HG03066 (cell line): ENCODE data around the gene HDAC8.

Experiments used
- ATAC-seq: cut with Tn5 transposase; IDR thresholded peaks from one replicate; pipeline ENCODE4 v1.9.1; 2021; ENCODE audit warnings: low read depth; ENCODE audit not compliant: unreplicated experiment

HDAC8 gene

GRCh38 chrX:72387247-72387646 lies 185.4 kb downstream of the HDAC8 start:
- no peak for ATAC-seq

DNA sequence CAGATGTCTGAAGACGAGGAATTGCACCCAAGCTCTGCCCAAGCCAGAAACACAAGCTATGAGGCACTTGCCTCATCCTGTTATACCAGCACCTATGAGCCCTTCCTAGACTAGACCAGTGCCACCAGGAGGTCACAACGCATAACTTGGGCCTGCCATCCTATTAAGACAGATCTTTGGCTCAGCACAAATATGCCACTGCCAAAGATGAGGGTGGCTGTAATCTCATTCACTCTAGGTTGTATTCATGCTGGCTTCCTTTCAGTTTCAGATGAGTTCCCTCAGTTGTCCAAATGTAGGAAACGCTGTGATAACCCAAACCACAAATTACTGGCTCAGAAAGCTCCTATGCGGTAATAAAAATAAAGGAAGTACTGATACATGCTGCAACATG lies 190.4 kb downstream of the HDAC8 start:
- ATAC-seq = no peak

DNA sequence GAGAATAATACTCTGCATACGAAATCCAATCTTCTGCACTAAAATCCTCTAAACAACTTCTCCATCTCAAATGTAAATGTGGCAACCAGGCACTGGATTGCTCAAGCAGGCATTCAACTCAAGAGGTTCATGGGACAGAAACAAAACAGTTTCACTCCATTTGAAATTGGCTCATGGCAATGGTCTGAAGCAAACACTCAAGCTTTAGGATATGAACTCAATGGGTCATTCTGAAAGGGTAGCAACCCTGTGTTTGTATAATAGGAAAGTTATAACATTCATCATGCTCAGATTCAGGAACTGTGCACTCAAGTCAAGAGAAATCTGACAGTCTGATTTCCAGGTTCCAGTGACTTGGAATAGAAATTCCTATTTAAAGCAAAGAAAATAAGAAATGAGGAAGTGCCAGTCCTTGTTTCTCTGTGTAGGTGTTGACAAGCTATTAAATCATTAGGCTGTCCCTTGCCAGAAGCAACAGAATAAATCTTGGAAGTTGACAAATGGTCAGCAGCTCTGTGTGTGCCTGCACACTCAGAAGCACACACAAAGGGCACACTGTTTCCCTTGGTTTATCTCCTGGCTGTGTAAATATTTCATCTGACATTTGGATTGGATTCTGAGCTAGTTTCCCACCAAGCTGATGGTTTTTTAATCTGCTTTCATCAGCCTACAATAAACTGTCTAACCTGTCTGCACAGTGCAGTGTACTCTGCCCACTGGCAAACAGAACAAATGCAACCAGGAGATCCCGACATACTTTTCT lies 191.0 kb downstream of the HDAC8 start:
- ATAC-seq = no peak

- ATAC-seq = no peak
Observed at GRCh38 chrX:72376124-72376523, 196.5 kb downstream of the HDAC8 start.

DNA sequence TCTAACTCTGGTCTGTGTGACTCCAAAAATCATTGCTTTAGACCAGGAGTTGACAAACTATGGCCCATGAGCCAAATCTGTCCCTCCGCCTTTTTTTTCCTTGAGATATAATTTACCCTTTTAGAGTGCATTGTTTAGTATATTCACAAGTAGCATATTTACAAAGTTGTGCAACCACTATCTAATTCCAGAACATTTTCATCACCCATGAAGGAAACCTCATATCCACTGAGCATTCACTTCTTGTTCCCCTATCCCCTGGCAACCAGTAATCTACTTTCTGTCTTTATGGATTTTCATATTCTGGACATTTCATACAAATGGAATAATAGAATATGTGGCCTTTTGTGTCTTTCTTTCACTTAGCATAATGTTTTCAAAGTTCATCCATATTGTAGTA lies 199.5 kb downstream of the HDAC8 start:
- no peak for ATAC-seq

- no peak for ATAC-seq
Observed at GRCh38 chrX:72372735-72373134, 199.9 kb downstream of the HDAC8 start.

DNA sequence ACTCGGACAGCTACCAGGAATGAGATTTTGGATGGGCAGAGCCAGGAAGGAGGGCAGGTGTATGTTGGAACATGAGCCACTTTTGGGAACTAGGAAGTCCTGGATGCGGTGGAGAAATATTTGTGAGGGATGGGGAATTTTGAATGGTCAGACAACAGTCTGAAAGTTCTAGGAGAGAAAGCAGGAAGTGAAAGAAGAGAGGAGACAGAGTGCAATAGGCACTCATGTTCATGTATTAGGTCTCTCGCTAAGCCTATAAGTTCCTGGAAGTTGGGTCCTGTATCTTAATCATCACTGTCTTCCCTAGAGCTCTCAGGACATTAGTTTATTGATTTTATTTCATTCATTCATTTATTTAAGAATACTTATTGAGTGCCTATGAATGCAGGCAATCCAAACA lies 201.2 kb downstream of the HDAC8 start:
- no peak for ATAC-seq

DNA sequence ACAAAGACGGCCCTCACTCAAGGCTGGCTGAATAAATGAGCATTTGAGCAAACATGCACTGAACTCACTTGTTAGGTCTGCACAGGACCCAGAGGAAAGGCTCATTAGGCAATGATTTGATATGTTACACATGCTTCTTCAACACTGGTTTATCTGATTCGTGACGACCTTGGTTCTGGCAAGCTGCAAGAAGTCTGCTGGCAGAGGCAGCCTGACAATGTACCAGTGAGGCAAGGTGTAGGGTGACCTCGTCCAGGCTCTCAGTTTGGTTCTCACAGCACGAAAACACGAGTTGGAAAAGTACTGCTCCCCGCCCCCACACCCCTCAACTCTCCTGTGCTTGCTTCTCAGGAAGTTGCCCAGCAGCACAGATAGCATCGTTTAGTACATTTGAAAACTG lies 203.8 kb downstream of the HDAC8 start:
- no peak for ATAC-seq

DNA sequence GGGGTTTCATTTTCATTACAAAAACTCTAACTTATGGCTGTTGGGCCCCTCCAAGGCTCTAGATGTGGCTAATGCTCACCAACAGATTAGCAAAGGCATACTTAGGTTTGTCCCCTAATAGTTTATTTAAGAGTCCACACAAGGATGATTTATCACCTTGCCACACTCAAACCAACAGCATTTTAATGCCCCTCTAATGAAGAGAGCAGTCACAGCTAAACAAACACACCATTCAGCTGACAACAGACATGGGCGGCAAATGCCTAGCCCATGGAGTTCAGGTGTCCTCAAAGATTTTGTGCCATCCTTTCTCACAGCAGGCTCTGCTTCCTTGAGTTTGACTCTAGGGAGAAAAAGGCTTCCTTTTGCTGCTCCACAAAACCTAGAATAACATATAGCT lies 205.1 kb downstream of the HDAC8 start:
- ATAC-seq = no peak

DNA sequence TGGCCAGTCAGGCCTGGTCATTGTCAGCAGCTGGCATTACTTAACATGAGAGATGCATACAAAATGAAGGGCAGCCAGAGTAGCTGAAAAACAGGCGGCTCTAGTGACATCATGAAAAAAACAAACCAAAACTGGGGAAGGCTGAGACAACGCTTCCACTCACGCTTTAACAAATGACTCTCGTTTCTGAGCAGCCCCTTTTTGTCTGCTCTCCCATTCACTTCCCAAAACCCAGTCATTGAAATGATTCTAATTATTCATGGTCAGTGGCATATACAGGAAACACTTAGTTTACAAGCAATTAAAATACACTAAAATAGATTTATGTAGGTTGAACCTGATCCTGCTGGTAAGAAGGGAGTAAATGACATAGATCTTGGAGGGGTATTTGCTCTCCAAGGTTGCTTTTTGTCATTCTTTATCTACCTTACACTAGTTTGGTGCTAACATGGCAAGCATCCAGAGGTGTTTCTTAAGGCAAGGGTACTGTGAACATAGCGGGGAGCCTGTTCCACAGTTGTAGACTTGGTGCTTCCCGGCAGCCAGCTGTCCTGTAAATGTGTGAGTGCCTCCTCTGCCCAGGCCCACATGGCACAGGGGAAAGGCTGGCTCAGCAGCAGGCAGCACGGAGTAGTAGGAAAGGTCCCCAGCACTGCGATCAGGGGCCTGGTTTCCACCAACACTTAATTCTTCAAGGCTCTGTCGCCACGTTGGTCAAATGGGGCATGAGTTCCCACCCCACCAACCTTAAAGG lies 205.8 kb downstream of the HDAC8 start:
- ATAC-seq = no peak

GRCh38 chrX:72366178-72366577 lies 206.5 kb downstream of the HDAC8 start:
- ATAC-seq = no peak

DNA sequence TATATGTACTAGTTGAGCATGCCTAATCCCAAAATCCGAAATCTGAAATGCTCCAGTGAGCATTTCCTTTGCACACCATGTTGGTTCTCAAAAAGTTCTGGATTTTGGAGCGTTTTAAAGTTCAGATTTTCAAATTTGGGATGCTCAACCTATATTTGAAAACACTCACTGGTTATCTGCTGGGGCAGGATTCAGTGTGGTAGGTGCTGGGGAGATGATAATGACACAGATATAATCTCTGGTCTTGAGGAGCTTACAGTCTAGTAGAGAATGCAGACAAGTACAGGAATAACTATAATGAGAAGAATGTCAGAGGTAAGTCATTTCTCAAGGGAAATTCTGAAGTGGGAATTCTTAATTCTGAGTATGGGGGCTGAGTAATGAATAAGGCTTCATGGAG lies 207.5 kb downstream of the HDAC8 start:
- no peak for ATAC-seq

DNA sequence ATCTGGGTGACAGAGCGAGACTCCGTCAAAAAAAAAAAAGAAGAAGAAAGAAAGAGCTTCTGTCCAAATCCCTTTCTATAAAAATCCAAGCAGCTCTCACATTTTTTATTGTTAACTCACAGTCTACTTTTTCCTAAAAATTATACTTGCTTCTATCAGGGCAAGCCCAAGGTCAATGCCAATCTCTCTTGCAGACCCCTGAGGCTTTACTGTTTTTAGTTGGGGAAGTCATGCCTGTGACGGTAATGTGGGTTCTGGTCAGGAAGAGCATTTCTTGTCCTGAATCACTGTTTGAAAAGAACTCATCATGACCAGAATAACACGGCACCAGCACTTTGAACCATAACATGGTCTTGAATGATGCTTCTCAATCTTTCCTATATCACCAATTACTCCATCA lies 212.3 kb downstream of the HDAC8 start:
- no peak for ATAC-seq

DNA sequence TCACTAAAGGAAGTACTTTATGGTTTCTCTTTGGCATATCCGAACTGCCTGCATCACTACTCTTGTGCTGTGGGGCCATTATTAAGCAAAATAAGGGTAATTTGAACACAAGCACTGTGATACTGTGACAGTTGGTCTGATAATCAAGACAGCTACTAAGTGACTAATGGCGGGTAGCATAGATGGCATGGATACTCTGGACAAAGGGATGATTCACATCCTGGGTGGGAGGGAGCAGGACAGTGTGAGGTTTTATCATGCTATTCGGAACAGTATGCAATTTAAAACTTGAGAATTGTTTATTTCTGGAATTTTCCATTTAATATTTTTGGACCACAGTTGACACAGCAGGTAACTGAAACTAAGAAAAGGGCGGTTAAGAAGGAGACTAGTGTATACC lies 214.3 kb downstream of the HDAC8 start:
- ATAC-seq = no peak

DNA sequence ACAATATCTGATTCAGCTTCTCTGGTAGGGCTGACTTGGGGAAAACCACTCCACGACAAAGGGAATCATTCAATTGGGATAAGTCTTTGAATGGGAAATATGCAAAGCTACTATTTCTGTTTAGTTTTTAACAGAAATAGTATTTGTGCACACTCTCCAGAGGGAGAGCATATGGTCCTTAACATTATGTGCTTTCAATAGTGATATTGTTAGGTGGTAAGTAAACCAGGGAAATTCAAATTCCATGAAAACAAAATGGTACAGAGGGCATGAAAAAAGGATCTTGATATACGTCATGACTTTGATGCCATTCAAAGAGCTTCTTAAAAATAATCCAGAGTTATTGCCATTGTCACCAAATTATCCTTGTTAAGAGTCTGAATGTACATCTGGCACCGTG lies 219.9 kb downstream of the HDAC8 start:
- ATAC-seq = no peak

DNA sequence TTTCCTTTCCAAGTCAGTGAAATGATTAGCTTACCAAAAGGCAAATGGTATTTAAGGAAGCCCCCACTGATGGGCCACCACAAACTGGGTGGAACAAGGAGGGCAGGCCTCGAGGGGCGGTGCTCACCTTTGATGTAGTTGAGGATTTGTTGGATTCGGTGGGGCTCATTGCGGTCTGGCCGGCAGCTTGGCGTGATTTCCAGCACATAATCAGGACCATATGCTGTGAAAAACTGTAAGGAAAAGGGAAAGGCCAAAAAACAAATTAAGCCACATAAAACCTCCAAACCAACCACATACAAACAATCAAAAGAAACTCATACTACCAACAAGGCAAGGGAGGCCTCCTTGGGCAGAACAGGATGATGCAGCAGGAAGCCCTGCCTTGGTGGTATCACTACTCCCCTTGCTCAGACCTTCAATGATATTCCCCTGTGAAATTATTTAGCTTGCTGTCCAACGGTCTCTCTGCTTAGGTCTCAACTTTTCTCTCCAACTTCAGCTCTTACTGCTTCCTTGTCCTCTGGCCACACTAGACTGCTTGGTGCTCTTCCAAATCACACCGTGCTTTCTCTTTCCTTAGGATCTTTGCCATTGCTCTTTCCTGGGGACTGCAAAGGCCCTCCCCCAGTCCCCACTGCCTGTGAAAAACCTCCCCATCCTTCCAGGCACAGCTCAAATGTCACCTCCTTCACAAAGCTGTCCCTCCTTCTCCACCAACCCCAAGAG lies 220.9 kb downstream of the HDAC8 start:
- ATAC-seq = no peak

- ATAC-seq = peak; percentile 87
Observed at GRCh38 chrX:72349190-72349589, 223.5 kb downstream of the HDAC8 start.

GRCh38 chrX:72348247-72348979 lies 224.2 kb downstream of the HDAC8 start:
- ATAC-seq = no peak

- no peak for ATAC-seq
Observed at GRCh38 chrX:72347366-72347765, 225.3 kb downstream of the HDAC8 start.

DNA sequence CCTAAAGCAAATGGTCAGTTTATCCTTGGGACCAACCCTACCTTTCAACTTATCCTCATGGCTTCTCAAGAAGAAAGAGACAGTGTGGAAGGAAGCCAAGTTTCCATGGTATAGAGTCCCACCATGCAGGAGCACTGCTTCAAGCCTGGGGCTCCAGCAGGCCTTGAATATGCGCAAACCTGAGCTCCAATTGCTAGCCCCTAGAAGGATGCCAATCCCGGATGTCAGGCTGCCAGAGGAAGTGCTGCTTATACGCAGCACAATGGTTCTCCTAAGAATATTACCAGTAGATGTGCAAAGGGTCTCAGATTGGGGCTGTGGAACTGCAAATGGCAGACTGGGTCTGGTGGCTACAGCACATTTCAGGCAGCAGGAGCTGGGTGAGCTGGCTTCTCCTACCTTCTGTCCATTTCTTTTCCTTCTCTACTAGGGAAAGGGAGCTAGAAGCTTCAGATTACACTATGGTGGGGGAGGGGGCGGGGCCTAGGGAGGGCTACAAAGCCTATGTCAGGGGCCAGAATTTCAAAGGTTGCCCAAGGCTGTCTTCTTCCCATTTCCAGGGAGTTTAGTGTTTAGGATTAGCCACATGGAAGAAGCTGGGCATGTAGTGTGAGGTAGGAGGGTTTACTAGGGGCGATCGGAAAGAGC lies 226.2 kb downstream of the HDAC8 start:
- no peak for ATAC-seq
